UCSD-AML1 (cell line): ENCODE results near the gene CACNA1C.

Source experiments
- DNase-seq: peaks from one replicate; lab custom pipeline; 2025; ENCODE audit not compliant: unreplicated experiment; lab: John Stamatoyannopoulos, UW

The CACNA1C gene

GRCh38 chr12:2650261-2651067 is 597.7 kb downstream of the CACNA1C start:
- no peak for DNase-seq

- DNase-seq: no peak
These were observed 598.5 kb downstream of the CACNA1C start for GRCh38 chr12:2651068-2651965.

- DNase-seq: no peak
These were observed 599.2 kb downstream of the CACNA1C start for GRCh38 chr12:2652011-2652400.

- no peak for DNase-seq
These were observed 599.8 kb downstream of the CACNA1C start for GRCh38 chr12:2652401-2653081.

GRCh38 chr12:2653461-2653965 is 600.7 kb downstream of the CACNA1C start:
- DNase-seq: no peak

- no peak for DNase-seq
These were observed 601.5 kb downstream of the CACNA1C start for GRCh38 chr12:2654311-2654710.

- DNase-seq: no peak
These were observed 602.0 kb downstream of the CACNA1C start for GRCh38 chr12:2654741-2655140.

- no peak for DNase-seq
These were observed 609.7 kb downstream of the CACNA1C start for GRCh38 chr12:2662524-2662923.

GRCh38 chr12:2664721-2665577 is 612.2 kb downstream of the CACNA1C start:
- no peak for DNase-seq

GRCh38 chr12:2666411-2666810 is 613.6 kb downstream of the CACNA1C start:
- no peak for DNase-seq

GRCh38 chr12:2666846-2667245 is 614.1 kb downstream of the CACNA1C start:
- DNase-seq: no peak

GRCh38 chr12:2667716-2668440 is 615.1 kb downstream of the CACNA1C start:
- DNase-seq: no peak

GRCh38 chr12:2668816-2669215 is 616.0 kb downstream of the CACNA1C start:
- DNase-seq: no peak

- no peak for DNase-seq
These were observed 616.8 kb downstream of the CACNA1C start for GRCh38 chr12:2669560-2669959.

- no peak for DNase-seq
These were observed 620.1 kb downstream of the CACNA1C start for GRCh38 chr12:2672863-2673262.

GRCh38 chr12:2673966-2674810 is 621.4 kb downstream of the CACNA1C start:
- DNase-seq: no peak

GRCh38 chr12:2675776-2676175 is 623.0 kb downstream of the CACNA1C start:
- no peak for DNase-seq

- no peak for DNase-seq
These were observed 624.5 kb downstream of the CACNA1C start for GRCh38 chr12:2677142-2677880.
